Activated naive CD8-positive, alpha-beta T cell treated with anti-CD3 and anti-CD28 coated beads, Interleukin-2, amount 50 U/mL, for 24 hours (primary cell): ENCODE data around the gene TUT4.

Experiments used
- ATAC-seq: fragments of 150-1000 bp; cut with Tn5 transposase; one replicate; pipeline ENCODE4 v1.10.0; 2021
- DNase-seq: peaks from one replicate; pipeline ENCODE4 v3.0.0; 2021
- H3K27ac Mint-ChIP-seq: one replicate; pipeline ENCODE4 v1.8.0; 2021; ENCODE audit warnings: mild to moderate bottlenecking, mixed read lengths
- H3K27me3 Mint-ChIP-seq: one replicate; pipeline ENCODE4 v1.8.0; 2021; ENCODE audit warnings: mixed read lengths
- H3K36me3 Mint-ChIP-seq: one replicate; pipeline ENCODE4 v1.8.0; 2021; ENCODE audit warnings: low read depth, mixed read lengths
- H3K4me1 Mint-ChIP-seq: one replicate; pipeline ENCODE4 v1.8.0; 2021; ENCODE audit warnings: mixed read lengths
- H3K4me3 Mint-ChIP-seq: one replicate; pipeline ENCODE4 v1.8.0; 2021; ENCODE audit warnings: mild to moderate bottlenecking, moderate library complexity, mixed read lengths
- H3K9me3 Mint-ChIP-seq: one replicate; pipeline ENCODE4 v1.8.0; 2021; ENCODE audit warnings: mixed read lengths

The TUT4 gene

DNA sequence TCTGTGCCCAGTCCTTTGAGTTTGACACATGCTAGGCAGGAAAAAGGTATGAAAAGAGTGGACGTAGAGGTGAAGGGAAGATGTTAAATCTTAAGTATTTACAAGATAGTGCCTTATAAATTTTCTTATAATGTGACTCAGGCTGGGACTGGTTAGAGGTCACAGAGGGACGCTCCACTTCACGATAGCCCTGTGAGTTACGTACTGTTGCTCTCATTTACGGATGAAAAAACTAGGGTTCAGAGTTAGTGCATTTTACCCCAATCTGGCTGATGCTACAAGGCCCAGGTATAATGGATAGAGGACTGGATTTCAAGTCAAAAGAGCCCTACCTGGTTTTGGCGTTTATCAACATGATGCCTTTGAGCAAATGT, 1.4 kb upstream of the TUT4 start:
- no peaks in the 10 kb centered on the region for H3K9me3 Mint-ChIP-seq
- ATAC-seq (no peak), DNase-seq (no peak)
- H3K36me3 Mint-ChIP-seq = no peaks in the 10 kb centered on the region
- peaks cover 29% of the 10 kb centered on the region for H3K4me1 Mint-ChIP-seq
- H3K27me3 Mint-ChIP-seq = no peaks in the 10 kb centered on the region
- peak overlapping the region; percentile 60 for H3K27ac Mint-ChIP-seq
- no peak overlapping the region for H3K4me3 Mint-ChIP-seq

DNA sequence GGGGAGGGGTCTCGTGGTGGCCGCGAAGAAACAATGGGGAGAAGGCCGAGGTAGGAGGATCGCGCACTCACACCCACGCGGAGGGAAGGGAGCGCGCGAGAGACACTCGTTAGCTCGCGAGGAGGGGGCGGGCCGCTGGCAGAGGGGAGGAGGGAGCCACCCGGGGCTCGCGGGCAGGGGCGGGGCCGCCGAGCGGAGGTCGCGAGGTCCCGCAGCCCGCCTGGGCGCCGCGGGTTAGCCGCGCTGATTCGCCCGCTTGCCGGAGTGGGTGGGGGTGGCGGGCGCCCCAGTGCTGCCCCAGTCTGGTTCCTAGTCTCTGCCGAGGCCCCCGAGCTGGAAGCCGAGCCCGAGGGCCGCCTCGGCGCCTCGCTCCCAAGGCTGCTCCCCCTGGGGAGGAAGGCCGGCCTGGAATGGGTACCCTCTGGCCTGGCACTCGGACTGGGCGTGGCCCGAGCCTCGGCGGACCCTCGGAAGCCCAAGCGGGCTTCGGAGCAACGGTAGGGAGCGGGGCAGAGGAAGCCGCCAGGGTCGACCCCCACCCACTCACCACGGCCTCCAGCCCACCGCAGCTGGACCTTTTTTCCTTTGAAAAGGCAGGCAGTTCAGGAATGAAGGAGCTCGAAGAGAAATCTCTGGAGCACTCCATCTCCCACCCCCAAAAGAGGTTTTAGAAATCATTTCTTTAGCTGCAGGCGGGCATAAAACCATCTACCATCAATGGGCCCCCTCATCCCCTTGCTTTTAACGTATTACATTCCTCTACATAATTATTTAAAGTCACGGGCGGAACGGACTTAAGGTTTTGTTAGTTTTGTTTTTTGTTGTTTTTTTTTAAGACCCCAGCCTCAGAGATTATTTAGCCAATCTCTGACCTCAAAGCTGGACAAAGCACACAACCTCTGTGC, 722 bp upstream of the TUT4 start:
- peak; percentile 92 for DNase-seq
- peak; percentile 84 for ATAC-seq
- H3K27me3 Mint-ChIP-seq = no peaks in the 10 kb centered on the region
- peaks cover 35% of the 10 kb centered on the region for H3K4me1 Mint-ChIP-seq
- H3K36me3 Mint-ChIP-seq = no peaks in the 10 kb centered on the region
- no peak overlapping the region for H3K4me3 Mint-ChIP-seq
- H3K27ac Mint-ChIP-seq = peak overlapping the region; percentile 73
- no peaks in the 10 kb centered on the region for H3K9me3 Mint-ChIP-seq

DNA sequence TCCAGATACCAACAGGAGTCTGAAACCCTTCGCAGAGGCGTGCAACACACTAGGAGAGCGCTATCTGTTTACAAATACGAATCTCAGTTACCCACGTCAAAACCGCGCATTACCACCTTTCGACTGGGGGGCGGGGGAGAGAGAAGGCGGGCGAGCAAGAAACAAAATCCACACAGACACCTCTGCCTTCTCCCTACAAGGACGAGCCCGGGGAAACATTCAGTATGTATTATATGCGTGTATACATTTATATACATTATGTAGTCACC, 722 bp downstream of the TUT4 start:
- Mint-ChIP-seq H3K4me1 (peaks cover 44% of the 10 kb centered on the region), H3K27ac (no peak overlapping the region), H3K4me3 (no peak overlapping the region), H3K9me3 (no peaks in the 10 kb centered on the region), H3K36me3 (peaks cover 4% of the 10 kb centered on the region), H3K27me3 (no peaks in the 10 kb centered on the region)
- DNase-seq (peak; percentile 67), ATAC-seq (peak; percentile 20)

DNA sequence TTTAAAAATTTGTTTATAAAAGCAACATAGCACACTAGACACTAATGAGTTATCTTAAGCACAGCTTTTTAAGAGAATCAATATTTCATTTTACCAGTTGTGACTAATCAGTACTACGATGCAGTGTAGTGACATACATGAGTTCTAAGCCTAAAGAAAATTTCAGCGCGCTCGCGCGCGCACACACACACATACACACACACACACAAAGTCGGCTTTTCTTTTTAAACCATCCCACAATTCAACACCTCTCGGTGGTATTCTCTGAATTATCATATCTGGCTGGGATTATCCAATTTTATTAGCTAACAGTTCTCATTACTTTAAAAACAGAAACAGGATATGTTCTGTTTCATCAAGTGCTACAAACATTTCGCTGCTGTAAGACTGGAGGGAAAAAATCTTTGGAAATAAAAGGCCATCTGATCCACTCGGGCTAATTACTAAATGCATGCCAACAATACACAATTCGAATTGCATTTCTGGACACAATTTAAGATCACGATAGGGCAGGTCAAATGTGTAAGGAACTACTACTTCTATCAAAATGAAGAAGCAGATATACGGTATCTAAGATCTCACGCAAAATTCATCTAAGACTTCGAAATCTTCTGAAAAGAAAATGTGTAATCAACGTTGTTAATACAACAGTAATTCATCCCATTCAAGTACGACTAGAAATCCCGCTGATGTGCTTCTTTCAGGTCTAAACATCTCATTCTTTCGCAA, 1.2 kb downstream of the TUT4 start:
- no peak overlapping the region for H3K4me3 Mint-ChIP-seq
- no peaks in the 10 kb centered on the region for H3K27me3 Mint-ChIP-seq
- peaks cover 4% of the 10 kb centered on the region for H3K36me3 Mint-ChIP-seq
- peaks cover 47% of the 10 kb centered on the region for H3K4me1 Mint-ChIP-seq
- ATAC-seq (no peak), DNase-seq (peak; percentile 43)
- no peaks in the 10 kb centered on the region for H3K9me3 Mint-ChIP-seq
- H3K27ac Mint-ChIP-seq = no peak overlapping the region

DNA sequence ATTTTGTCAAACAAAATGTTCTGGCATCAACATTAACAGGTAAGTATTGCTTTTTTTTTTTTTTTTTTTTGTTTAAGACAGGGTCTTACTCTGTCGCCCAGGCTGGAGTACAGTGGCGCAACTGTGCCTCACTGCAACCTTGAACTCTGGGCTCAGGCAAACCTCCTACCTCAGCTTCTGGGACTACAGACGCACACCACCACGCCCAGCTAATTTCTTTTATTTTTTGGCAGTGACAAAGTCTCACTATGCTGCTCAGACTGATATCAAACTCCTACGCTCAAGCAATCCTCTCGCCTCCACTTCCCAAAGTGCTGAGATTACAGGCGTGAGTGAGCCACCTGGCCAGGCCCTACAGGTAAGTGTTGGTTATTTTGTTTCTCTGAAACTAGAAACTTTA, 2.4 kb downstream of the TUT4 start:
- H3K36me3 Mint-ChIP-seq = peaks cover 9% of the 10 kb centered on the region
- H3K9me3 Mint-ChIP-seq = no peaks in the 10 kb centered on the region
- H3K27ac Mint-ChIP-seq = no peak overlapping the region
- no peak for ATAC-seq
- peaks cover 52% of the 10 kb centered on the region for H3K4me1 Mint-ChIP-seq
- H3K27me3 Mint-ChIP-seq = no peaks in the 10 kb centered on the region
- DNase-seq = no peak
- peak overlapping the region; percentile 47 for H3K4me3 Mint-ChIP-seq

DNA sequence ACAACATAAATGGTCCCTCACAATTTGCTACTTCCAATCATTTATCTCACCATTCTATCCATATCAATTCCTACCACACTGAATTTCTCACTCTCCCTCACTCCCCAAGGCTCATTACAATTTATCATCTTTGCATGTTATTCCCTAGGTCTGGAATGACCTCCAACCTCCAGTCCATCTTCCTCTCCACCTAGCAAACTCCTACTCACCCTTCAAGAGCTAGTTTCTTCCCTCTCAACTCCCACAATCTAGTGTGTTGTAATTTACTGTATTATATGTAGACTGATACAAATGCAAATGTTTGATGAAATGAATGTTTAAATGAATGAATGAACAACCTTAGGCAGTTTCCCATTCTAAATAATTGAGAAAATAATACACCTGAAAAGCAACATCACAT, 3.6 kb downstream of the TUT4 start:
- no peak overlapping the region for H3K4me3 Mint-ChIP-seq
- DNase-seq = no peak
- no peak for ATAC-seq
- H3K36me3 Mint-ChIP-seq = peaks cover 16% of the 10 kb centered on the region
- H3K9me3 Mint-ChIP-seq = peaks cover 2% of the 10 kb centered on the region
- H3K4me1 Mint-ChIP-seq = peaks cover 43% of the 10 kb centered on the region
- peak overlapping the region; percentile 3 for H3K27ac Mint-ChIP-seq
- no peaks in the 10 kb centered on the region for H3K27me3 Mint-ChIP-seq

DNA sequence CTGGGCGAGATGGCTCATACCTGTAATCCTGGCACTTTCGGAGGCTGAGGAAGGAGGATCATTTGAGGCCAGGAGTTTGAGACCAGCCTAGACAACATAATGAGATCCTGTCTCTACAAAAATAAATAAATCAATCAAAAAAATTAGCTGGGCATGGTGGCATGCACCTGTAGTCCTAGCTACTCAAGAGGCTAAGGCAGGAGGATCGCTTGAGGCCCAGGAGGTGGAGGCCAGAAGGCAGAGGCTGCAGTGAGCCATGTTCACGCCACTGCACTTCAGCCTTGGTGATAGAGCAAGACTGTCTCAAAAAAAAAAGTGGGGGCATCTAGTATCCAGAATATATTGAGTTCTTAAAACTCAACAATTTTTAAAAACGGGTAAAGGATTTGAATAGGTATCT, 6.0 kb downstream of the TUT4 start:
- ATAC-seq = no peak
- H3K4me1 Mint-ChIP-seq = peaks cover 40% of the 10 kb centered on the region
- H3K27ac Mint-ChIP-seq = no peak overlapping the region
- H3K36me3 Mint-ChIP-seq = peaks cover 36% of the 10 kb centered on the region
- peaks cover 16% of the 10 kb centered on the region for H3K9me3 Mint-ChIP-seq
- no peaks in the 10 kb centered on the region for H3K27me3 Mint-ChIP-seq
- no peak for DNase-seq
- no peak overlapping the region for H3K4me3 Mint-ChIP-seq

DNA sequence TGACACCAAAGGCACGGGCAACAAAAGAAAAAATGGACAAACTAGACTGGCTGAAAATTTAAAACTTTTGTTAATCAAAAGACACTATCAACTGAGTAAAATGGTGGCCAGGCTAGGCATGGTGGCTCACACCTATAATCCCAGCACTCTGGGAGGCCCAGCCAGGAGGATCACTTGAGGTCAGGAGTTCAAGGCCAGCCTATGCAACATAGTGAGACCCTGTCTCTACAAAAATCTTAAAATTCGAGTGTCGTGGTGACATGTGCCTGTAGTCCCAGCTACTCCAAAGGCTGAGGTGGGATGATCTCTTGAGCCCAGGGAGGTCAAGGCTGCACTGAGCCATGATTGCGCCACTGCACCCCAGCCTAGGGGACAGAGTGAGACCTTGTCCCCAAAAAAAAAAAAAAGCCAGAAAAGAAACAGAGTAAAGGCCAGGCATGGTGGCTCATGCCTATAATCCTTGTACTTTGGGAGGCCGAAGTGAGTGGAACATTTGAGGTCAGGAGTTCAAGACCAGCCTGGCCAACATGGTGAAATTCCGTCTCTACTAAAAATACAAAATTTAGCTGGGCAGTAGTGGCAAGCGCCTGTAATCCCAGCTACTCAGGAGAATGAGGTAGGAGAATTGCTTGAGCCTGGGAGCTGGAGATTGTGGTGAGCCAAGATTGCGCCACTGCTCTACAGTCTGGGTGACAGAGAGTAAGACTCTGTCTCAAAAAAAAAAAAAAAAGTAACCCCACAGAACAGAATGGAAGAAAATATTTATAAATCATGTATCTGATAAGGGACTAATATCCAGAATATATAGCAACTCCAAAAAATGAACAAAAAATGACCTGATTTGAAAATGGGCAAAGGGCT, 8.0 kb downstream of the TUT4 start:
- peaks cover 46% of the 10 kb centered on the region for H3K36me3 Mint-ChIP-seq
- H3K4me1 Mint-ChIP-seq = peaks cover 29% of the 10 kb centered on the region
- H3K27me3 Mint-ChIP-seq = no peaks in the 10 kb centered on the region
- no peak overlapping the region for H3K4me3 Mint-ChIP-seq
- H3K27ac Mint-ChIP-seq = no peak overlapping the region
- ATAC-seq = no peak
- H3K9me3 Mint-ChIP-seq = peaks cover 21% of the 10 kb centered on the region
- no peak for DNase-seq

DNA sequence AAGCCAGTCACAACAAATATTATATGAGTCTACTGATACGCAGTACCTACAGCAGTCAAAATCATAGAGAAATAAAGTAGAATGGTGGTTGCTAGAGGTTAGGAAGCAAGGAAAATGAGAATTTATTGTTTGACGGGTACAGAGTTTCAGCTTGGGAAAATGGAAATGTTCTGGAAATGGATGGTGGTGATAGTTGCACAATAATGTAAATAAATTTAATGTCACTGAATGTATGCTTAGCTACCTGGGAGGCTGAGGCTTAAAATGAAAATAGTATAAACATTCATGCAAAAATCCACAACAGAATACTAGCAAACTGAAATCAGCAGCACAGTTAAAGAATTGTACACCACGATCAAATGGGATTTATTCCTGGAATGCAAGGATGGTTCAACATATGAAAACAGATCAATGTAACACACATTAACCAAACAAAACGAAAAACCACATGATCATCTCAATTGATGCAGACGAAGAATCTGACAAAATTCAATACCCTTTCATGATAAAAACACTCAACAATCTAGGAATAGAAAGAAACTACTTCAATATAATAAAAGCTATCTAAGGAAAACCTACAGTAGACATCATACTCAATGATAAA, 10.7 kb downstream of the TUT4 start:
- Mint-ChIP-seq H3K27me3 (no peaks in the 10 kb centered on the region), H3K4me1 (peaks cover 21% of the 10 kb centered on the region), H3K27ac (no peak overlapping the region), H3K36me3 (peaks cover 45% of the 10 kb centered on the region), H3K4me3 (no peak overlapping the region), H3K9me3 (peaks cover 21% of the 10 kb centered on the region)
- no peak for DNase-seq
- ATAC-seq = no peak

DNA sequence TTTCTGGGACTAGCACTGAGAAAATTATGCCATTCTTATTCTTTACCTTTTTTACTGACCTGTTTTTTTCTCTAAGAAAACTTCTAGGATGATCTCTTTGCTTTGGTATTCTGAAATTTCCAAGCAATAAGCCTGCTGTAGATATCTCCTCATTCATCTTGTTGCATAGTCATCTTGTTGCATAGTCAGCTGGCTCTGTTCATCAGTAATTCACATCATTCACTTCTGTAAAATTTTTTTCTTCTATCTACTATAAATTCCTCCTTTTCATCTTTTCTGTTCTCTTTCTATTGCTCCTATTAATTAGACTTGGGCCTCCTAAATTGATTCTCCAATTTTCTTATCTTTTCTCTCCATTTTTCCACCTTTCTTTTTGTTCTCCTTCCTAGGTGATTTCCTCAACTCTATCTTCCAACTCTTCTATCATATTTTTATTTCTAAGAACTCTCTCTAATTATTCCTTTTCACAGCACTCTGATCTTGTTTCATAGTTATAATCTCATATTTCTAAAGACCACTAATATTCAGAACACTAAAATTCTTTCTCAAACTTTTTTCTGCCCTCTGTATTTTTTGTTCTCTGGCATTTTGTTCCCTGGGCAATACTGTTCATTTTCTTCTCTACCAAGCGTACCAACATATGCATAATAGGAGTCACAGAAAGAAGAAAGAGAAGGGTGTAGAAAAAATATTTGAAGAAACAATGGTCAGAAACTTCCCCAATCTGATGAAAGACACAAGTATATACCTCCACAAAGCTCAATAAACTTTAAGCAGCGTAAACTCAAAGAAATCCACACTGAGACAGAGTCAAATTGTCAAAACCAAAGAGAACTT, 17.7 kb downstream of the TUT4 start:
- Mint-ChIP-seq H3K27ac (no peak overlapping the region), H3K36me3 (peaks cover 17% of the 10 kb centered on the region), H3K4me1 (peaks cover 57% of the 10 kb centered on the region), H3K9me3 (peaks cover 7% of the 10 kb centered on the region), H3K4me3 (no peak overlapping the region), H3K27me3 (no peaks in the 10 kb centered on the region)
- no peak for DNase-seq
- ATAC-seq = no peak

DNA sequence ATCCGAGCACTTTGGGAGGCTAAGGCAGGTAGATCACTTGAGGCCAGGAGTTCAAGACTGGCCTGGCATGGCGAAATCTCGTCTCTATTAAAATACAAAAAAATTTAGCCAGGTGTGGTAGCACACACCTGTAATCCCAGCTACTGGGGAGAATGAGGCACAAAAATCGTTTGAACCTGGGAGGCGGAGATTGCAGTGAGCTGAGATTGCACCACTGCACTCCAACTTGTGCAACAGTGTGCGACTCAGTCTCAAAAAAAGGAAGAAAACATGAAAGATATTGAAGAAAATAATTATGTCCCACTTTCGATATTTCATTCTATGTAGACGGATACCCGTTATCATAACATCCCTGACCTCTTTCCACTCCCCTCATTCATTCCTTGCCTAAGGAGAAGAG, 19.2 kb downstream of the TUT4 start:
- Mint-ChIP-seq H3K4me1 (peaks cover 53% of the 10 kb centered on the region), H3K4me3 (no peak overlapping the region)

DNA sequence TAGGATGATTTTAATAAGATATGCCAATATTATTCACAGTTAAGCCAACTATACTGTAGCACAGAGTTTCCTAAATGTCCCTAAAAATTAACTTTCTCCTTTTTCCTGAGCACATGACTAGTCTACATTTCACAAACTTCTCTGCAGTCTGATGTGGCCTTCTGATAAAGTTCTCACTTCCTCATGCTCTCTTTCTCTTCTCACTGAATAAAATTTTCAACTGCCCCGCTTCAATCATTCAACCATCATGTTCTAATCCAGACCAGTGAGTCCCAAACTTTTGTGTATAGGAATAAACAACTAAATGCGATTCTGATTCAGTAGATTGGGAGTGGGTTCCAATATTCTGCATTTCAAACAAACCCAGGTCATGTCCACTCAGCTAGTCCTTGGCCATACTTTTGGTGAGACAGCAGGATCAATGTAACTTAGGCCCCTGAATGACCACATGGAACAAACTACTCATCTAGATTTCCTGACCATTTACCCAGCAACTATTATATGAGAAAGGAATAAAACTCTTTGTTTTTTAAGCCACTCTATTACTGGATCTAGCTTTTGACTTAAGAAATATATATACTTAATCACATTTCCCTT, 20.1 kb downstream of the TUT4 start:
- DNase-seq (no peak), ATAC-seq (no peak)
- peaks cover 7% of the 10 kb centered on the region for H3K9me3 Mint-ChIP-seq
- peaks cover 21% of the 10 kb centered on the region for H3K36me3 Mint-ChIP-seq
- no peak overlapping the region for H3K4me3 Mint-ChIP-seq
- H3K4me1 Mint-ChIP-seq = peaks cover 50% of the 10 kb centered on the region
- no peaks in the 10 kb centered on the region for H3K27me3 Mint-ChIP-seq
- H3K27ac Mint-ChIP-seq = peak overlapping the region; percentile 47

More for the DNA sequence above, 19.2 kb downstream of the TUT4 start:
- H3K36me3 Mint-ChIP-seq = peaks cover 18% of the 10 kb centered on the region
- peaks cover 7% of the 10 kb centered on the region for H3K9me3 Mint-ChIP-seq
- DNase-seq (no peak), ATAC-seq (no peak)
- no peak overlapping the region for H3K27ac Mint-ChIP-seq
- no peaks in the 10 kb centered on the region for H3K27me3 Mint-ChIP-seq

DNA sequence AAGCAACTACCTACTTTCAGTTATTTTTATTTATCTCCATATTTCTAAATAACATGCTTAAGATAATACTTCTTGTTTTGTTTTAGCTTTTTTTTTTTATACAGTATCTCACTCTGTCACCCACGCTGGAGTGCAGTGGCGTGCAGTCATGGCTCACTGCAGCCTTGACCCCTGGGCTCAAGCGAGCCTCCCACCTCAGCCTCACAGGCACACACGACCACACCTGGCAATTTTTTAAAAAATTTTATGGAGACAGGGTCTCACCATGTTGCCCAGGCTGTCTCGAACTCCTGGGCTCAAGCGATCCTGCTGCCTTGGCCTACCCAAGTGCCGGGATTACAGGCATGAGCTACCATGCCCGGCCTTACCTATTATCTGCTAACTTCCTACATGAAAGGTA, 20.6 kb downstream of the TUT4 start:
- Mint-ChIP-seq H3K9me3 (peaks cover 7% of the 10 kb centered on the region), H3K36me3 (peaks cover 23% of the 10 kb centered on the region), H3K27me3 (no peaks in the 10 kb centered on the region), H3K27ac (peak overlapping the region; percentile 47), H3K4me3 (no peak overlapping the region), H3K4me1 (peaks cover 48% of the 10 kb centered on the region)
- ATAC-seq (no peak), DNase-seq (no peak)
